ENCODE data around the gene TMEM39B.
"Not testable (repeated sequence)": the region's sequence is repeated elsewhere in the genome, so short reads cannot be mapped to it uniquely, and the experiment has no call there.

The TMEM39B gene

GRCh38 chr1:32068957-32069588 lies 3.7 kb upstream of the TMEM39B start:
- DNase-seq (ENCODE audit: low read depth in 2 of 2) = no peak

GRCh38 chr1:32071758-32072621 lies 749 bp upstream of the TMEM39B start:
- peak in 1 of 2 donors; percentile 36 for DNase-seq (ENCODE audit: low read depth in 2 of 2)

GRCh38 chr1:32073299-32074229 lies 825 bp downstream of the TMEM39B start:
- DNase-seq (ENCODE audit: low read depth in 2 of 2) = no peak

GRCh38 chr1:32074841-32075240 lies 2.1 kb downstream of the TMEM39B start:
- DNase-seq (ENCODE audit: low read depth in 2 of 2) = no peak

GRCh38 chr1:32077451-32077850 lies 4.7 kb downstream of the TMEM39B start:
- no peak for DNase-seq (ENCODE audit: low read depth in 2 of 2)

- no peak for DNase-seq (ENCODE audit: low read depth in 2 of 2)
These were observed 9.3 kb downstream of the TMEM39B start for GRCh38 chr1:32082022-32082421.

GRCh38 chr1:32086381-32086780 lies 13.6 kb downstream of the TMEM39B start:
- DNase-seq (ENCODE audit: low read depth in 2 of 2) = not testable (repeated sequence)

GRCh38 chr1:32091176-32091575 lies 18.4 kb downstream of the TMEM39B start:
- DNase-seq (ENCODE audit: low read depth in 2 of 2) = no peak

- DNase-seq (ENCODE audit: low read depth in 2 of 2) = no peak
These were observed 18.9 kb downstream of the TMEM39B start for GRCh38 chr1:32091591-32091990.

GRCh38 chr1:32094746-32095521 lies 22.2 kb downstream of the TMEM39B start:
- no peak for DNase-seq (ENCODE audit: low read depth in 2 of 2)

GRCh38 chr1:32099426-32099825 lies 26.7 kb downstream of the TMEM39B start:
- DNase-seq (ENCODE audit: low read depth in 2 of 2) = no peak

GRCh38 chr1:32100359-32100758 lies 27.6 kb downstream of the TMEM39B start:
- DNase-seq (ENCODE audit: low read depth in 2 of 2) = no peak

- DNase-seq (ENCODE audit: low read depth in 2 of 2) = no peak
These were observed 28.3 kb downstream of the TMEM39B start for GRCh38 chr1:32100807-32101708.

GRCh38 chr1:32104127-32104526 lies 31.4 kb downstream of the TMEM39B start:
- DNase-seq (ENCODE audit: low read depth in 2 of 2) = no peak

GRCh38 chr1:32105338-32105737 lies 32.6 kb downstream of the TMEM39B start:
- no peak for DNase-seq (ENCODE audit: low read depth in 2 of 2)

- no peak for DNase-seq (ENCODE audit: low read depth in 2 of 2)
These were observed 34.0 kb downstream of the TMEM39B start for GRCh38 chr1:32106663-32107275.

- DNase-seq (ENCODE audit: low read depth in 2 of 2) = peak; percentile 81 to 84
These were observed 35.3 kb downstream of the TMEM39B start, which contains the start of gene KPNA6 for GRCh38 chr1:32107742-32108661. Gene KPNA6, plus strand, starts transcription at chr1:32108056. Its CDS starts 75 bp downstream, at chr1:32108131.

GRCh38 chr1:32111040-32111623 lies 38.4 kb downstream of the TMEM39B start:
- no peak for DNase-seq (ENCODE audit: low read depth in 2 of 2)

Data from stimulated activated CD4-positive, alpha-beta T cell treated with anti-CD3 and anti-CD28 coated beads, Interleukin-15, amount 100 ng/mL, for 48 hours (primary cell).